Progenitor cell of endocrine pancreas (in vitro differentiated cells): ENCODE data around the gene TET2. TPM values are rescaled to one million over a fixed set of nuclear protein-coding genes. Genes with fewer than 3 reads are reported as not detected.

Source experiments
- DNase-seq: peaks from one replicate; pipeline ENCODE4 v3.0.0; 2021; ENCODE audit warnings: low spot score; ENCODE audit not compliant: unreplicated experiment
- H3K27ac Mint-ChIP-seq: 2 replicates; pipeline ENCODE4 v1.8.0; 2021; ENCODE audit warnings: mild to moderate bottlenecking, moderate library complexity, mixed read lengths
- H3K27me3 Mint-ChIP-seq: 2 replicates; pipeline ENCODE4 v1.8.0; 2021; ENCODE audit warnings: mixed read lengths
- H3K36me3 Mint-ChIP-seq: 2 replicates; pipeline ENCODE4 v1.8.0; 2022; ENCODE audit warnings: mixed read lengths; ENCODE audit not compliant: insufficient read depth
- H3K4me1 Mint-ChIP-seq: 2 replicates; pipeline ENCODE4 v1.8.0; 2021; ENCODE audit warnings: low read depth, mixed read lengths
- H3K4me3 Mint-ChIP-seq: 2 replicates; pipeline ENCODE4 v1.8.0; 2021; ENCODE audit warnings: low read depth, mild to moderate bottlenecking, moderate library complexity, mixed read lengths
- H3K9me3 Mint-ChIP-seq: 2 replicates; pipeline ENCODE4 v1.8.0; 2021; ENCODE audit warnings: low read depth, mixed read lengths
- CTCF ChIP-seq: fragments of 200-600 bp; sonication (generic); IDR thresholded peaks from one replicate; pipeline ENCODE4 v1.5.0; 2021; ENCODE audit warnings: antibody characterized with exemption, mild to moderate bottlenecking; ENCODE audit not compliant: unreplicated experiment
- total RNA-seq: library from RNA; stranded (reverse); gene quantifications from 2 replicates; pipeline ENCODE4 v1.2.1, GENCODE V29; 2021

Gene TET2
- total RNA-seq, 1 donor from 2014 or later: 37.2 TPM

- no peak for DNase-seq
- Mint-ChIP-seq H3K36me3 (peaks cover 13% of the 10 kb centered on the region), H3K9me3 (peaks cover 8% of the 10 kb centered on the region), H3K27ac (peak overlapping the region; percentile 8), H3K27me3 (no peaks in the 10 kb centered on the region), H3K4me3 (no peak overlapping the region), H3K4me1 (peaks cover 23% of the 10 kb centered on the region)
- TF ChIP-seq CTCF: no peak
These were observed 34.6 kb downstream of the TET2 start for GRCh38 chr4:105181259-105181658.

- Mint-ChIP-seq H3K4me3 (no peak overlapping the region), H3K36me3 (peaks cover 6% of the 10 kb centered on the region), H3K9me3 (peaks cover 2% of the 10 kb centered on the region), H3K27ac (peak overlapping the region; percentile 52), H3K4me1 (peaks cover 23% of the 10 kb centered on the region), H3K27me3 (no peaks in the 10 kb centered on the region)
- DNase-seq: no peak
- TF ChIP-seq CTCF: no peak
These were observed 35.5 kb downstream of the TET2 start for GRCh38 chr4:105182211-105182610.

GRCh38 chr4:105184316-105184980, 37.8 kb downstream of the TET2 start:
- Mint-ChIP-seq H3K4me3 (no peak overlapping the region), H3K9me3 (no peaks in the 10 kb centered on the region), H3K27ac (no peak overlapping the region), H3K27me3 (no peaks in the 10 kb centered on the region), H3K36me3 (peaks cover 4% of the 10 kb centered on the region), H3K4me1 (peaks cover 23% of the 10 kb centered on the region)
- TF ChIP-seq CTCF: no peak
- no peak for DNase-seq

- no peaks in the 10 kb centered on the region for H3K9me3 Mint-ChIP-seq
- TF ChIP-seq CTCF: no peak
- peaks cover 5% of the 10 kb centered on the region for H3K36me3 Mint-ChIP-seq
- no peak for DNase-seq
- peaks cover 11% of the 10 kb centered on the region for H3K4me1 Mint-ChIP-seq
- H3K4me3 Mint-ChIP-seq: no peak overlapping the region
- H3K27ac Mint-ChIP-seq: no peak overlapping the region
- no peaks in the 10 kb centered on the region for H3K27me3 Mint-ChIP-seq
These were observed 40.1 kb downstream of the TET2 start for GRCh38 chr4:105186701-105187161.

GRCh38 chr4:105189855-105190650, 43.4 kb downstream of the TET2 start:
- DNase-seq: no peak
- no peak for TF ChIP-seq CTCF
- no peaks in the 10 kb centered on the region for H3K9me3 Mint-ChIP-seq
- H3K27ac Mint-ChIP-seq: no peak overlapping the region
- H3K27me3 Mint-ChIP-seq: no peaks in the 10 kb centered on the region
- H3K4me3 Mint-ChIP-seq: no peak overlapping the region
- H3K36me3 Mint-ChIP-seq: peaks cover 5% of the 10 kb centered on the region
- H3K4me1 Mint-ChIP-seq: peaks cover 11% of the 10 kb centered on the region
